Lower lobe of right lung (tissue), 2 donors: ENCODE measurements around the gene KDM5B. TPM values are rescaled to one million over a fixed set of nuclear protein-coding genes. Genes with fewer than 3 reads are reported as not detected.

Source experiments
- ATAC-seq, 2 donors: fragments of 200-7000 bp; cut with Tn5 transposase; one replicate each; pipeline ENCODE4 v1.9.1; 2020 to 2022; ENCODE audit warnings: mild to moderate bottlenecking in 2 of 2, moderate library complexity in 2 of 2
- DNase-seq: peaks from one replicate; pipeline ENCODE4 v3.0.0-alpha.2; 2020
- H3K27ac ChIP-seq: fragments of 200-600 bp; one replicate; pipeline ENCODE4 v1.8.0; 2022
- H3K27me3 ChIP-seq: fragments of 200-600 bp; one replicate; pipeline ENCODE4 v1.8.0; 2022; ENCODE audit warnings: low read depth
- H3K36me3 ChIP-seq: fragments of 200-600 bp; one replicate; pipeline ENCODE4 v1.8.0; 2022; ENCODE audit warnings: mild to moderate bottlenecking
- H3K4me1 ChIP-seq: fragments of 200-600 bp; one replicate; pipeline ENCODE4 v1.8.0; 2022
- H3K4me3 ChIP-seq: fragments of 200-600 bp; one replicate; pipeline ENCODE4 v1.8.0; 2022; ENCODE audit warnings: mild to moderate bottlenecking
- H3K9me3 ChIP-seq: fragments of 200-600 bp; one replicate; pipeline ENCODE4 v1.8.0; 2022
- intact Hi-C: fragments of 100-400 bp; cut with DNase I; formaldehyde crosslinking; loops from one replicate; pipeline ENCODE4 v1.11.0; 2022
- total RNA-seq: library from RNA; stranded (reverse); fragmentation: NEBNext Ultra II Directional; extraction: Animal tissue kit (Norgen Biotek cat#: 25700); gene quantifications from one replicate; pipeline ENCODE4 v1.2.1, GENCODE V29; 2021
- TF ChIP-seq, protein P1 (sequence below): fragments of 200-600 bp; IDR thresholded peaks from one replicate; pipeline ENCODE4 v1.8.0; 2022; ENCODE audit warnings: antibody characterized with exemption, mild to moderate bottlenecking
- donor health status: DM: no; HTN: yes; CAD: no; lungs with severe emphysema.

Gene KDM5B
- total RNA-seq, 1 donor from 2014 or later, result 48.9 TPM

DNA sequence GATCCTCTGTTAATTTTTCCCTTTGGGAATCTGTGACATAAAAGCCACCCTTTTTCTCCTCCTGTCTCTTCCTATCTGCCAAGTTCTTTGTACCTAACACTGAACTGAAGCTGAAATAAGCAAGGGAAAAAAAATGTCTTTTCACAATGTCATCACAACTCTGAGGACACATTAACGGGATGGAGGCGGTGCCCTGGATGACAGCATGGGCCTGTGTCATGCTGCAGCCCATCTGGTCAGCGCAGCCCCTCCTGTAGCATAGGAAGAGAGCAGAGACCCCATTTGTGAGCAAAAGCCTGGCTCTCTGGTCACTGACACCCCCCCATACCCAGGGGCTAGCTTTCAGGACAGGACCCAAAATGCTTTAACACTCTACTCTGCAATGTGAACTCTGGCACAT is 120.4 kb downstream of the KDM5B start:
- H3K27me3 ChIP-seq, result peaks cover 25% of the 10 kb centered on the region
- intact Hi-C loops, result no loop called here
- no peak for DNase-seq
- no peaks in the 10 kb centered on the region for H3K4me1 ChIP-seq
- TF ChIP-seq, protein P1, sequence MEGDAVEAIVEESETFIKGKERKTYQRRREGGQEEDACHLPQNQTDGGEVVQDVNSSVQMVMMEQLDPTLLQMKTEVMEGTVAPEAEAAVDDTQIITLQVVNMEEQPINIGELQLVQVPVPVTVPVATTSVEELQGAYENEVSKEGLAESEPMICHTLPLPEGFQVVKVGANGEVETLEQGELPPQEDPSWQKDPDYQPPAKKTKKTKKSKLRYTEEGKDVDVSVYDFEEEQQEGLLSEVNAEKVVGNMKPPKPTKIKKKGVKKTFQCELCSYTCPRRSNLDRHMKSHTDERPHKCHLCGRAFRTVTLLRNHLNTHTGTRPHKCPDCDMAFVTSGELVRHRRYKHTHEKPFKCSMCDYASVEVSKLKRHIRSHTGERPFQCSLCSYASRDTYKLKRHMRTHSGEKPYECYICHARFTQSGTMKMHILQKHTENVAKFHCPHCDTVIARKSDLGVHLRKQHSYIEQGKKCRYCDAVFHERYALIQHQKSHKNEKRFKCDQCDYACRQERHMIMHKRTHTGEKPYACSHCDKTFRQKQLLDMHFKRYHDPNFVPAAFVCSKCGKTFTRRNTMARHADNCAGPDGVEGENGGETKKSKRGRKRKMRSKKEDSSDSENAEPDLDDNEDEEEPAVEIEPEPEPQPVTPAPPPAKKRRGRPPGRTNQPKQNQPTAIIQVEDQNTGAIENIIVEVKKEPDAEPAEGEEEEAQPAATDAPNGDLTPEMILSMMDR, result no peak
- no peak for ATAC-seq
- H3K4me3 ChIP-seq, result no peak overlapping the region
- H3K27ac ChIP-seq, result no peak overlapping the region
- H3K9me3 ChIP-seq, result no peaks in the 10 kb centered on the region
- no peaks in the 10 kb centered on the region for H3K36me3 ChIP-seq

DNA sequence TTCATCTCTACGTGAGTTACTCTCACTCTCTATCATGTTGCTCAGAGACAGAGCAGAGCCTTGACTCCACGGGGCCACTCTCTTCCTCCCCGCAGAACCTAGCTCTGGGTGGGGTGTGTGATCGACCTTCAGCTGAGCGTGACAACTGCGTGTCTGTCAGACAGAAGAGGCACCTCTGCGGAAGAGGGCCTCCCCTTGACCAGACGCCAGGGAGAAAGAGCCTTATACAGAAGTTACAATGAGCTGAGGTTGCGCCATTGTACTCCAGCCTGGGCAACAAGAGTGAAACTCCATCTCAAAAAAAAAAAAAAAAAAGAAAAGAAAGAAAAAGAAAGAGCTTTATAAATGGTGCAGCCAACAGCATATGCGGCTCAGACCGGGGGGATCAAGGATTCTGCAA is 120.9 kb downstream of the KDM5B start:
- DNase-seq (no peak), ATAC-seq (no peak)
- Histone ChIP-seq H3K27me3 (peaks cover 25% of the 10 kb centered on the region), H3K9me3 (no peaks in the 10 kb centered on the region), H3K36me3 (no peaks in the 10 kb centered on the region), H3K27ac (no peak overlapping the region), H3K4me3 (no peak overlapping the region), H3K4me1 (no peaks in the 10 kb centered on the region)
- intact Hi-C loops, result no loop called here
- TF ChIP-seq, protein P1, result no peak

DNA sequence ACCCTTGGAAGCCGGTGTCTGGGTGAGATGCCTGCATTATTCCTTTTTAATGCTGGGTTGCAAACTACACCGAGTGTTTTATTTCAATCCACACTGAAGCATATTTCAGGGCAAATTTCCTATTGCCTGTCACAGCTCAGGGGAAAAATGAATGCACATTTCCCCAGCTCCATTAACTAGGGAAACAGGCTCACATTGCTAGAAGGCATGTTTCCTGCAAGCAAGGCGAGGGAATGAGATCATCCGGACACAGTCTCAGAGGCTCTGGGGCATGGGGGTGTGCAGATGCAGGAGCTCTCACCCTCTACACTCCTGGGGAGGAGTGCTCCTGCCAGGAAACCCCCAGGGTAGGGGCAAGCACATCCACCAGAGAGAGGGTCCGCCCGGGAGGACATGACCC is 122.6 kb downstream of the KDM5B start:
- DNase-seq (no peak), ATAC-seq (no peak)
- intact Hi-C loops, result no loop called here
- no peaks in the 10 kb centered on the region for H3K4me1 ChIP-seq
- H3K4me3 ChIP-seq, result no peak overlapping the region
- H3K27me3 ChIP-seq, result peaks cover 35% of the 10 kb centered on the region
- H3K27ac ChIP-seq, result no peak overlapping the region
- TF ChIP-seq, protein P1, result no peak
- H3K36me3 ChIP-seq, result no peaks in the 10 kb centered on the region
- no peaks in the 10 kb centered on the region for H3K9me3 ChIP-seq

DNA sequence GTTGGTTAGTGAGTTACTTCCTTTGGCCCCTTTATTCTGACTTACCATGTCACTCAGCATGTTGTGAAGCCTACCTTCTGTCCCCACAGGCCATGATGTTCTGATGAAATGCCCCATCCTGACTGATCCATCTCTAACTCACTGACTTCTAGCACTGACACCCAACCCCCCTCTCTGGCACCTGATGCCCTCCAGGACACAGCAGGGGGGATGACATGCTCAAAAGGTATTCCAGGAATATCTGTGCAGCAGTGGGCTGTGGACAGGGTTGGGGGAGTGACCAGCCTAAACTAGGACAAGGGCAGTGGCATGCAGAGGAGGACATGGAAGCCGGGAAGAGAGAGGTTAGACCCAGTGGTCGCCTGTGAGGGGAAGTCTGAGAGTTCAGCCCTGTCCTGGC is 123.5 kb downstream of the KDM5B start:
- no peak overlapping the region for H3K4me3 ChIP-seq
- DNase-seq, result no peak
- no peak overlapping the region for H3K27ac ChIP-seq
- peaks cover 43% of the 10 kb centered on the region for H3K27me3 ChIP-seq
- intact Hi-C loops, result no loop called here
- H3K36me3 ChIP-seq, result no peaks in the 10 kb centered on the region
- no peaks in the 10 kb centered on the region for H3K9me3 ChIP-seq
- H3K4me1 ChIP-seq, result no peaks in the 10 kb centered on the region
- TF ChIP-seq, protein P1, result no peak
- no peak for ATAC-seq

DNA sequence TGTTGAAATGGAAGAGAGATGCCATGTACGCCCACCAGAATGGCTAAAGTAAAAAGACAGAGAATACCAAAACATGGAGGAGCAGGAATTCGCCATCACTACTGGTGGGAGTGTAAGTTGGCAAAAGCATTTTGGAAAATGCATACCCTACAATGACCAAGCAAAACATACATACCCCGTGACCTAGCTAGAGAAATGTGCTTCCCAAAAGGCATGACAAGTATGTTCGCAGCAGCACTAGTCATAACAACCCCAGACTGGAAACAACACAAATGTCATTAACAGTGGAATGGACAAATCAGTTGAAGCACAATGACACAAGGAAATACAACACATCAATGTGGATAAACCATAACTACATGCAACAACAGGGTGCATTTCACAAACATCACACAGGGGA is 125.2 kb downstream of the KDM5B start:
- TF ChIP-seq, protein P1, result no peak
- ATAC-seq, result no peak
- no peaks in the 10 kb centered on the region for H3K36me3 ChIP-seq
- no peaks in the 10 kb centered on the region for H3K4me1 ChIP-seq
- no peak overlapping the region for H3K4me3 ChIP-seq
- DNase-seq, result no peak
- H3K27me3 ChIP-seq, result peaks cover 36% of the 10 kb centered on the region
- intact Hi-C loops, result no loop called here
- no peaks in the 10 kb centered on the region for H3K9me3 ChIP-seq
- H3K27ac ChIP-seq, result no peak overlapping the region

DNA sequence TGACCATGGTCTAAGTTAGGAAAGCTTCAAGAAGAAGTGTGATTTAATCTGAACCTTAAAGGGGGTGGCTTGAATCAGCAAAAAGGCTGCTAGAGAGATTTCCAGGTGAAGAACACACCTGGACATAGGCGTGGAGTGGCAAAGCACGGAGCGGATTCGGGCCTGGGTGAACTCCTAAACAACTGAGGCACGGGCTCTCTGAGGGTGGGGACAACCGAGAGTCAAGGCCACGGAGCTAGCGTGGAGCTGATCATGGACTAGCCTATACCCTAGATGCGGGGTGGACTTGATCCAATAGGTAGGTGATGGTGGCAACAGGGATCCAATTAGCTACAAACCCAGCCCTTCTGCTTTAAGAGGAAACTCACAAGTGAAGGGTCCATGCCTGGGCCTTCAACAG is 125.7 kb downstream of the KDM5B start:
- no peak for DNase-seq
- H3K9me3 ChIP-seq, result peaks cover 3% of the 10 kb centered on the region
- intact Hi-C loops, result no loop called here
- no peaks in the 10 kb centered on the region for H3K36me3 ChIP-seq
- H3K4me1 ChIP-seq, result no peaks in the 10 kb centered on the region
- no peak overlapping the region for H3K27ac ChIP-seq
- H3K4me3 ChIP-seq, result no peak overlapping the region
- TF ChIP-seq, protein P1, result no peak
- no peak for ATAC-seq
- peaks cover 34% of the 10 kb centered on the region for H3K27me3 ChIP-seq
